NCI-H69 (cell line): Measurements from ENCODE around the gene UBE2E2.

Experiments used
- DNase-seq: peaks from one replicate; lab custom pipeline; 2025; lab: John Stamatoyannopoulos, UW

UBE2E2 gene

DNA sequence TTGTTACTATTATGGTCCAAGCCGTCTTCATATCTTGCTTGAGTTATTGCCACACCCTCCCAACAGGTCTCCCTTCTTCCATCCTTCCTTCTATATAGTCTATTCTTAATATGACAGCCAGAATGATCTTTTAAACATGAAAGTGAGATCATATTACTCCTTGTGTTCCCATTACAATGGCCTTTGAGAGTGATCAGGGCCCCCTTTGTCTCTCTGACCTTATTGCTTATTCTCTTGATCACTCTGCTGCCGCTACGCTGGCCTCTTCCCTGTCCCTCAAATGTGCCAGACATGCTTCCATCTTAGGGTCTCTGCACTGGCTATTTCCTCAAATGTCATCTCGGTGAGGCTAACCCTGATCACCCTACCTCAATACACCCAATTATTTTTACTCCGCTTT lies 38.1 kb downstream of the UBE2E2 start:
- DNase-seq, result no peak

DNA sequence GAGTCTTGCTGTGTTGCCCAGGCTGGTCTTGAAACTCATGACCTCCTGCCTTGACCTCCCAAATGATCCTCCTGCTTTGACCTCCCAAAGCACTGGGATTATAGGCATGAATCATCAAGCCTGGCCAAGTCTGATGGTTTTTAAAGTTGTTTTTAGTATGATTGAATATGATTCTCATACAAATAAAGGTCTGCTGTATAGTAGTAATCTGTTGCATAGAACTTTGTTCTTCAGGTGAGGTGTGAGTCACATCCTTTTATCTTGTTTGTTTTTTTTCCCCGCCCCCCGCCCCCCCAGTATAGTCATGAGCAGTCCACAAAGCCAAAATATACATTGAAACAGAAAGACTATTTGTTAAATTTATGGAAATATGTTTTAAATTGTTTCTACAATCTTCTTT lies 39.0 kb downstream of the UBE2E2 start:
- no peak for DNase-seq

DNA sequence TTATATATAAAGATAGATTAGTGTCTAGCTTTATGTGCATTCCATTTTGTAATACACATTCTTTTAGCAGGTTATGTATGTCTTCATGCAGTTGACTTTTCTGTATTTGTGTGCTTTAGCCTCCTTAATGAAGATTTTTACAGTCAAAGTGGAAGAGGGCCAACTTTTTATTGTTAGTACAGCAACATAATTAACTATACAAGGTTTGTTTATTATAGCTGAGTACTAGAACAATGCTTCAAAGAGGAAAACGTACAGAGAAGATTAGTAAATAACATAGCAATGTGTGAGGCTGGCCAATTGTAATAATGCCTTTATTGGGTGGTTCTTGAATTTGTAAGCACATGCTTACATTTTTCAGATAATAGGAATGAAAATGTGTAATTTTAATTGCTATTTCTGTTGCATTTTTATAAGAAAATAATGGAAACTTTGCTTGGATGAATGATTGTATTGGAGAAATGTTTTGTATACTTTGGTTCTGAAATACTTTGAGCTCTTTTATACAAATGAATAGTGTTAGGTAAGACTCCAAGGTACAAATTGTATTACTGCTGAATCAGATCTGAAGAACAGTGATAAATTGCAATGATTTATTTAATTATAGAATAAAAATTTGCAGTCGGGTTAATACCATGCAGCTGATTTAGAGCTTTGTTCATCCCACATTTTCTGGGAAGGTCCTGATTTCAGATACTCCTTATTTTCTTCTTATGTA lies 41.4 kb downstream of the UBE2E2 start:
- DNase-seq, result no peak

DNA sequence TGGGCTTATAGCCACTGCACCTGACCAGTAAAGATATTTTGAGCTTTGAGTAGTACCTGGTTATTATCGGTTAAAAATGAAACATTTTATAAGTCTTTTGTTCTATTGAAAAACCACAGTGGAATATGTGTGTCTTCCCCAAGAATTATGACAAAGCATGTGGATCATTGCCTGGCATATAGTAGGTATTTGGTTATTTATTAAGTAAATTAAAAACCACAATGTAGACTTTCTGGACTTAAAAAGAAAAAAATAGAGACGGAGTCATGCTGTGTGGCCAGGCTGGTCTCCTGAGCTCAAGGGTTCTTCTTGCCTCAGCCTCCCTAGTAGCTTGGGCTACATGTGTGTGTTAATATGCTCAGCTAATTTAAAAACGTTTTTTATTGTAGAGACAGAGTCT lies 43.5 kb downstream of the UBE2E2 start:
- no peak for DNase-seq

GRCh38 chr3:23248594-23249131 lies 45.5 kb downstream of the UBE2E2 start:
- DNase-seq, result no peak

DNA sequence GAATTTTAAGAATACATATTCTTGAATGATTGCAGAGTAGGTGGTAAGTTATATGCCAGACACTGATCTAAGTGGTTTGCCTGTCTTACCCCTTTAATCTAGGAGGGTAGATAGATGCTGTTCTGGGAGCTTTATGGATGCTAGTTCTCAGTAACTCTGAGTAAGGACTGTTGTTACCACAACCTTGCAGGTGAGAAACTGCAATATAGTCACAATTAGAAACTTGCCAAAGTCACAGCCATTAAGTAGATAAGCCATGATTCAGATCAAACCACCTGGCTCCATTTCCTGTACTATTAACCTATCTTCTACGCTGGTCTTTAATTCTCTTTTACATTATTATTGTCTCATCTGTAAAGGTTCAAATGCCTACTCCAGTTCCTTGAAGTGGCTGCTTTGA lies 46.8 kb downstream of the UBE2E2 start:
- DNase-seq, result no peak

DNA sequence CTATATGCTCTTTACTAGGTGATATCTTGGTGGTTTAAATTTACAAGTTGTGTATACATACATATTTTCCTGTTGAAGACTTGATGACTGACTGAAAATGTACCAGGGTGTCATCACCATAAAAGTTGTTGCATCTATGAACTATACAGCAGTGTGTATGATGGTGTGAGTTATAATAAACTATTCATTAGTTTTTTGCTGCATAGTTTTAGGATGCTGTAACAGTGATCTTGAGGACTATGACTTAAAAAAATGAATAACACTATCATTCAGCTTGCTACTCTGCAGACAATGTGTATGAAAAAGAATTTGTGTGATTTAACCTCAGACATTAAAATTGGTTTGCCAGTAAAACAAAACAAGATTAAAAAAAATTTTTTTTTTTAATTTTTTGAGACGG lies 49.0 kb downstream of the UBE2E2 start:
- DNase-seq, result no peak

DNA sequence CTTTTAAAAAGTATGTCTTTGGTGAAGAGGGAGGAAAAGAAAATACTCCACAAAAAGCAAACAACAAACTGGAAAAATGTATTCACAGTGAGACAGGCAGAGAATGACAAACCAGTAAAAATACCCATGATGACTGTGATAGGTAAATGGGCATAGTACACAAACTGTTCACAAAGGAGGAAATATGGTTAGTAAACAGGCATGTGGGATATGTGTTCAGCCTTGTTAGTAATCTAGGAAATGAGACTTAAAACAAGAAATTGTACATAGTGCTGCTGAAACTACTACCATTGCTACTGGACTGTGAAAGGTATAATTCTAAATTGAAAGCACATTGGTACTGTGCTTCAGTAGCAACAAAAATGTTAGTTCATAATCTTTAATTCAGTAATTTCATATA lies 50.1 kb downstream of the UBE2E2 start:
- DNase-seq, result no peak

DNA sequence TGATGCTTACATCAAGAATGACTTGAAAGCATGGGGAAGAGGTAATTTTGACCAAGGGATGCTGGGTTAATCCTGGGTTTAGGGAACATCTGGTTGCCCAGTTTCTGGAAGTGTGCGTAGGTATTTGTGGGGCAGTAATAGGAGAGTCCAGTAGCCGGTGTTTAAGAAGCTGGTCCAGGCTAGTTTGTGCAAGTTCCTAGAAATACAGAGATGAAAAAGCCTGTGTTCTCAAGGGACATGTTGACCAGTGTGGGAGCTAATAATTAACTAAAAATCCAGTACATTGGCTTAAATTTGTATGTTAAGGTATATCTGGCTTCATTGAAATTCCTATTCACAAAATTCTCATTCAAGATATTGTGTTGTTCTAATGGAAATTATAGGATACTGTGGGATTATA lies 51.2 kb downstream of the UBE2E2 start:
- no peak for DNase-seq

DNA sequence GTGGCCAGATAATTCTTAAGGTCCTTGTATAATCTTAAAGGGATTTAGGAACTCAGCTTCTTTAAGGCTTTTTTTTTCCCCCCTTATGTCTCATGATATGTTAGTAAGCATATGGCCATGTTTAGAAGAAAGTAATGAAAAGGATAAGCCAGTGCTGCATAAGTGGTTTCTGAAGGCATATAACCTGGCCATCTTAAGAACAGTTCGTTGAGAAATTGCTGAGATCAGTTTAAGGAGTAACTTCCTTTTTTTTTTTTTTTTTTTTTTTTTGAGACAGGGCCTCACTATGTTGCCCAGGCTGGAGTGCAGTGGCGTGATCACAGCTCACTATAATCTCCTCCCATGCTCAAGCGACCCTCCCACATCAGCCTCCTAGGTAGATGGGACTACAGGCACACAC lies 51.7 kb downstream of the UBE2E2 start:
- no peak for DNase-seq

GRCh38 chr3:23256741-23257435 lies 53.8 kb downstream of the UBE2E2 start:
- DNase-seq, result no peak

DNA sequence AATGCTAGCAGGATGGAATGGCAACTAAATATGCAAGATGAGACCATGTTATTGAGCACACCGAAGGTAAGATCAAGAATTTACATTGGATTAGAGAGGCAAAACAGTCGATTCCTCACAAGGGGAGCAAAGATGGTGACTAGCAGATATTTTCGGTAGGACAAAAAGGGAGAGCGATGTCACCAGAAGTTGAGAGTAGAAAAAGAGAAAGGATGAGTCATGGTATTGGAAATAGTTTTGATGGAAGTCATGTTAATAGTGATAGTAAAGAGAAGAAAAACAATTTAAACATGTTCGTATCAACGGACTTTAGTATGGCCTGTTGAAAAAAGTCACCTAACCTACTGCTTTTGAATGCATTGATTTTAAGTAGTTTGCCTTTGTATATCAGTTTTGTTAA lies 55.0 kb downstream of the UBE2E2 start:
- no peak for DNase-seq

DNA sequence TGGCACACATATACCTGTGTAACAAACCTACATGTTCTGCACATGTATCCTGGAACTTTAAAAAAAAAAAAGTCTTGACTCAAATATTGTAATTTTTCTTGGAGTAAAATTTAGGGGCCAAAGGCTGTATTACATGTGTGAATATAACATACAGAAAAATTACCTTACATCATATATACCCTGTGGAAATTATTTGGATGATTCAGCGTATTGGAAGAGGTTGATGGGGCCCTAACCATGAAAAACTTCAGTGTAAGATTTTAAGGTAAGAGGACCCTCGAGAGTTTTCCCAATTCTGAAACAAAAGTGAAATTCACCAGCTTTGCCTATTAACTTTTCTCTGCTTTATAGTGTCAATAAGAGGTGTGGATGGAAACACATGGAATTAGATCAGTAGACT lies 56.4 kb downstream of the UBE2E2 start:
- DNase-seq, result no peak

- no peak for DNase-seq
These were observed 59.6 kb downstream of the UBE2E2 start for GRCh38 chr3:23262766-23263165.

- DNase-seq, result no peak
These were observed 60.7 kb downstream of the UBE2E2 start for GRCh38 chr3:23263796-23264195.

DNA sequence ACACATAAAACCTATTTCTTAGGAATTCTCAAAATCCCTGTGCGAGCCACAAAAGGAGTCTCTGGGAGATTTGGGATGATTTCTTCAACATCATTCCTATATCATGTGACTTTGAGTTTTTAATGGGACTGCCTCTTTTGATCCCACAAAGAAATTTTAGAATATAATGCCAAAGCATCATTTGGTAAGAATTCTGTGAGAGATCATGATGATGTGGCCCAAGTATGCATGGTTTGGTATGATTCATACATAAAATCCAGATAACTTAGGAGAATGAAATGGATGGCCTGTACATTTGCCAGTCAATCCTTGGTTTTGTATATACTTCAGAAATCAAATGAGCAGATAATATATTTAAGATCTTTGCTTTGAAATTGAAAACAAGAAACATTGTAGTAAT lies 61.3 kb downstream of the UBE2E2 start:
- DNase-seq, result no peak

DNA sequence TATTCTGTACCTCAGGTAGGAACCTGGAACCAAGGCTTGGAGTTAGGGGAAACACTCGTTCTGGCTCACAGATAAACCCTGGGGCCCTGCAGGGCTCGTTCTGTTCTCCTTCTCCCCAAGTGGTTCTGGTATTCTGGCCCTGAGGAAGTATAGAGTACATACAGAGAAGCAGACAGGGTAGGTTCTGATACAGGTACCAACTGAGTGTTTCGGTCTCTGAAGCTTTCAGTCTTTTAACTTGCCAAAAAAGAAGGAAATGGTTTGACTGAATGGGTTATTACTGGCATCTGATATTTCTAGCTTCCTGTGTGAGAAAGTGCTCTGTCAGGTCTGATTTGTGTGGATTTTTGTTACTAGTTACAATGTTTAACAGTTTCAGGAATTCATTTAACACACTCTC lies 67.3 kb downstream of the UBE2E2 start:
- no peak for DNase-seq

- DNase-seq, result no peak
These were observed 69.0 kb downstream of the UBE2E2 start for GRCh38 chr3:23271876-23272741.

GRCh38 chr3:23272820-23273219 lies 69.7 kb downstream of the UBE2E2 start:
- DNase-seq, result no peak

- DNase-seq, result no peak
These were observed 71.9 kb downstream of the UBE2E2 start for GRCh38 chr3:23275061-23275460.

DNA sequence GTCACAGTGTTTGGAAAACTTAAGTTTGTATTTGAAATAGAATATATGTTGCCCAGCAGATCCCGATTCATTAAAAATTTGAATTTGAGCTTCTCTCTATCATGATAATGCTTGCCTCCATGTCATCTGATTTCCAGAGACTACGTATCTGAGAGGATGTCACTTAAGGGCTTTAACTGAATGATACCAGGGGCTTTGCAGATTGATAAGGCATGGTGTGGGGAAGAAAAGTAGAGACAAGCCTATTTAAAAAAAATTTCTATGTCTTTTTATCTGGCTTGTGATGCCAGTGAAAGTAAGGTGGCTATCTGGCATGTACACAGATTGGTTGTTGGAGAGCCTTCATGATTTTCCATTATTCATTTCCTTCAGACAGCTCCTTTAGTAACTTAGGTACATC lies 72.7 kb downstream of the UBE2E2 start:
- DNase-seq, result no peak

DNA sequence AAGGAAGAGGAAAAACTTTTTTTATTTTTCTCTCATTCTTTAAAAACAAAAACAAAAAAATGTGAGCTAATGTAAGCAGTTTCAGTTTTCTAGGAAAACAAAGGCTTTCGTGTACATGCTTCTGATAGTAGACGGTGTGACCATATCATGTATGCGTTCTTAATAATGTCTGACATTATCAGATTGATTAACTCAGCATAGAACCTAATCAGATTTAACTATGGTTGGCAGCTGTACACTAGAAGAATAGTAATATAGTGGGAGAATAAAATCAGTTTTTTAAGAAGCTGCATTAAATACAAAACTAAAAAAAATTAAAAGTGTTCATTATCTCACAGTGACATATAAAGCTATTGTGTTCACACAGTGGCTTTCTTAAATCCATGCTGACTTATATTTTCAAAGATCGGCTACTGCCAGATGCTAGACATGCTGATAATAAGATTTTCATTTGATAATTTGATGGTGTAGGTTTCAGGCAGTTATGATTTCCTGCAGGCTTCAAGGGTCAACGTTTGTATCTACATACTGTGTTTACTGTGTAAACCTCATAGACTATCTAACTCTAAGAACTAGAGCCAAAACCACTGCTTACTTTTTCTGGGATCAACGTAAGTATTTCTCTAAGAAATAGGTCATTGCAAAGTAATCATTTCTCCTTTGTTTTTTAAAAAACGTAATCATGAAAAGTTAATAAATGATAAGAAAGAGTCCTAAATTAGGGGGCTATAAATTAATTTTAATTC lies 74.0 kb downstream of the UBE2E2 start:
- no peak for DNase-seq
